Thyroid gland (tissue), 4 donors: ENCODE measurements around the gene KRTAP9-1.

Experiments
- CTCF ChIP-seq, 6 experiments: fragments of 200-600 bp in 3 of 6; fragments of 450-650 bp in 3 of 6; sonication (generic) in 3 of 6; IDR thresholded peaks; one replicate each; pipeline ENCODE4 v1.5.1; 2016 to 2019; ENCODE audit warnings: antibody characterized with exemption in 6 of 6, mild to moderate bottlenecking in 2 of 6, inconsistent platforms in 1 of 6, moderate library complexity in 1 of 6
- POLR2A ChIP-seq, 2 donors: fragments of 450-650 bp; IDR thresholded peaks; one replicate each; pipeline ENCODE4 v1.6.1; 2017; ENCODE audit warnings: antibody characterized with exemption in 2 of 2, mild to moderate bottlenecking in 2 of 2, moderate library complexity in 1 of 2

- TF ChIP-seq CTCF (IDR thresholded peaks at IDR 0.05) (no peak), POLR2A (IDR thresholded peaks at IDR 0.05) (no peak)
Measured at GRCh38 chr17:41212524-41213169, 23.0 kb downstream of the KRTAP9-1 start.
